NCI-H510A treated with DMSO at 0.1 percent for 48 hours (cell line): ENCODE results near the gene RCL1.
A peak's percentile ranks its signal among the peaks of the same experiment; 100 is the strongest.

Experiments used
- DNase-seq: peaks from one replicate; lab custom pipeline; 2025; lab: John Stamatoyannopoulos, UW

RCL1 gene

GRCh38 chr9:4842734-4843133 is 50.0 kb downstream of the RCL1 start:
- DNase-seq = no peak

- no peak for DNase-seq
These were observed 51.5 kb downstream of the RCL1 start for GRCh38 chr9:4844056-4844838.

- DNase-seq = no peak
These were observed 56.6 kb downstream of the RCL1 start for GRCh38 chr9:4849369-4849768.

- DNase-seq = no peak
These were observed 58.0 kb downstream of the RCL1 start for GRCh38 chr9:4850603-4851310.

- no peak for DNase-seq
These were observed 59.7 kb downstream of the RCL1 start for GRCh38 chr9:4852419-4852818.

GRCh38 chr9:4854265-4854590 is 61.5 kb downstream of the RCL1 start:
- no peak for DNase-seq

GRCh38 chr9:4855841-4856240 is 63.1 kb downstream of the RCL1 start:
- no peak for DNase-seq

- no peak for DNase-seq
These were observed 64.5 kb downstream of the RCL1 start for GRCh38 chr9:4857163-4857810.

GRCh38 chr9:4859035-4859434 is 66.3 kb downstream of the RCL1 start:
- peak; percentile 21 for DNase-seq

- no peak for DNase-seq
These were observed 67.6 kb downstream of the RCL1 start for GRCh38 chr9:4860383-4860782.

GRCh38 chr9:4861145-4861544 is 68.4 kb downstream of the RCL1 start:
- DNase-seq = no peak

- no peak for DNase-seq
These were observed 69.2 kb downstream of the RCL1 start for GRCh38 chr9:4861736-4862451.

GRCh38 chr9:4862506-4863250 is 69.9 kb downstream of the RCL1 start:
- DNase-seq = no peak

- DNase-seq = no peak
These were observed 71.5 kb downstream of the RCL1 start for GRCh38 chr9:4864234-4864661.

- no peak for DNase-seq
These were observed 72.0 kb downstream of the RCL1 start for GRCh38 chr9:4864698-4865097.

- no peak for DNase-seq
These were observed 72.9 kb downstream of the RCL1 start for GRCh38 chr9:4865681-4866080.

- DNase-seq = no peak
These were observed 73.7 kb downstream of the RCL1 start for GRCh38 chr9:4866239-4866969.

- DNase-seq = no peak
These were observed 80.3 kb downstream of the RCL1 start for GRCh38 chr9:4873066-4873465.

GRCh38 chr9:4875559-4875958 is 82.8 kb downstream of the RCL1 start:
- no peak for DNase-seq

- no peak for DNase-seq
These were observed 86.4 kb downstream of the RCL1 start for GRCh38 chr9:4879115-4879558.

- DNase-seq = no peak
These were observed 90.7 kb downstream of the RCL1 start for GRCh38 chr9:4883326-4883873.
